VCaP (cell line): Measurements from ENCODE around the gene HAUS2.
"Not testable (repeated sequence)": the region's sequence is repeated elsewhere in the genome, so short reads cannot be mapped to it uniquely, and the experiment has no call there.

Experiments
- H3K27ac ChIP-seq: fragments of 450-650 bp; 2 replicates; pipeline ENCODE4 v1.5.1; 2017
- CTCF ChIP-seq: fragments of 450-650 bp; conservative IDR thresholded peaks from 2 replicates; pipeline ENCODE4 v1.5.1; 2017; ENCODE audit warnings: mild to moderate bottlenecking, moderate library complexity

The HAUS2 gene

GRCh38 chr15:42590619-42591237, 42.1 kb downstream of the HAUS2 start:
- no peak overlapping the region for H3K27ac ChIP-seq
- TF ChIP-seq CTCF = no peak

- TF ChIP-seq CTCF = peak; percentile 68
- H3K27ac ChIP-seq = no peak overlapping the region
Observed at GRCh38 chr15:42591238-42591934, 42.7 kb downstream of the HAUS2 start.

- H3K27ac ChIP-seq = no peak overlapping the region
- TF ChIP-seq CTCF = no peak
Observed at GRCh38 chr15:42592716-42593115, 44.1 kb downstream of the HAUS2 start.

- no peak for TF ChIP-seq CTCF
- H3K27ac ChIP-seq = no peak overlapping the region
Observed at GRCh38 chr15:42593143-42593542, 44.5 kb downstream of the HAUS2 start.

GRCh38 chr15:42594095-42594494, 45.5 kb downstream of the HAUS2 start:
- no peak for TF ChIP-seq CTCF
- H3K27ac ChIP-seq = no peak overlapping the region

GRCh38 chr15:42595626-42596240, 47.1 kb downstream of the HAUS2 start:
- no peak overlapping the region for H3K27ac ChIP-seq
- TF ChIP-seq CTCF = no peak

GRCh38 chr15:42601316-42601715, 52.7 kb downstream of the HAUS2 start:
- H3K27ac ChIP-seq = not testable (repeated sequence)

GRCh38 chr15:42602501-42602900, 53.9 kb downstream of the HAUS2 start:
- TF ChIP-seq CTCF = no peak
- H3K27ac ChIP-seq = no peak overlapping the region
